LNCaP clone FGC (cell line): ENCODE data around the gene MTRFR.
A peak's percentile ranks its signal among the peaks of the same experiment; 100 is the strongest.

Experiments used
- DNase-seq: peaks from one replicate; pipeline ENCODE4 v3.0.0-alpha.2; 2011; ENCODE audit warnings: low read depth
- H3K4me3 ChIP-seq: 2 replicates; pipeline ENCODE4 v1.5.1; 2011; ENCODE audit warnings: mild to moderate bottlenecking, low read depth, low read length, control low read depth
- CTCF ChIP-seq: IDR thresholded peaks from 2 replicates; pipeline ENCODE4 v1.5.1; 2012; ENCODE audit warnings: mild to moderate bottlenecking; ENCODE audit not compliant: control insufficient read depth, insufficient read depth; ENCODE audit errors: extremely low read depth

MTRFR gene

GRCh38 chr12:123267335-123267920 lies 34.2 kb downstream of the MTRFR start:
- no peak overlapping the region for H3K4me3 ChIP-seq
- DNase-seq: no peak
- no peak for TF ChIP-seq CTCF

DNA sequence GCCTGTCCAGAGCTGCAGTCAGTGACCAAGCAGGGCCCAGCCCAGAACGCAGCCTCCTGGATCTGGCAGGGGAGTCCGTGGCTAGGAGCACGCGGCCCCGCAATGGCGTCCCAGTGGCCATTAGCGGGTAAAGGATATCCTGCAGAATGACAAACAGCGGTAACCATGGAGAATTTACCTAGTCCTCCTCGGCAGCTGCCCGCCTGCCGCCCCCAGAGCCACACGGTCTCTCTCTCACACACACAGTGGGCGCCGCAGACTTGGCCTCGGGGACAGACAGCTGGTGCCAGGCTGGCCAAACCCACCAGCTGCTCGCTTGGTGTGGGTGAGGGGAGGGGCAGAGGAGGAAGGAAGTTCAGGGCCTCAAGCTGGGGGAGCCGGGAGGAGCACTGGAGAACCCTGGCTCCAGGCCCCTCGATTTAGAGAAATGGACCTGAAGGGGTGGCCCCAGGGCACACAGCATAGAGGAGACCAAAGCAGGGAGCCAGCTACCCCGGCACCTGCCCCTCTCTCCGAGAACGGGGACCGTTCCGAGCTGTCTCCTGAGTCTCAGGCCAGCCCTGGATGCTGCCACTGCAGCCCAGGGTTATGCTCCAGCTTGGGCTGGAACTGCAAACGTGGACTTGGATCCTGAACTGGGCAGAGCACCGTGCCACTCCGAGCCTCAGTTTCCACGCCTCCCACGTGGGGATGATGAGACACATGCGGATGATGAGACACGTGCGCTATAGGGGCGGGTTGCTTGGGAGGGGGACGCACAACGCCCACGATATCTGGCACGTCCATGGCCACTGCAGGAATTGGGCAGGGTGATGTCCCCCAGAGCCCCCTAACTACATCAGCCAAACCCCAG lies 35.0 kb downstream of the MTRFR start:
- no peak for DNase-seq
- no peak for TF ChIP-seq CTCF
- no peak overlapping the region for H3K4me3 ChIP-seq

DNA sequence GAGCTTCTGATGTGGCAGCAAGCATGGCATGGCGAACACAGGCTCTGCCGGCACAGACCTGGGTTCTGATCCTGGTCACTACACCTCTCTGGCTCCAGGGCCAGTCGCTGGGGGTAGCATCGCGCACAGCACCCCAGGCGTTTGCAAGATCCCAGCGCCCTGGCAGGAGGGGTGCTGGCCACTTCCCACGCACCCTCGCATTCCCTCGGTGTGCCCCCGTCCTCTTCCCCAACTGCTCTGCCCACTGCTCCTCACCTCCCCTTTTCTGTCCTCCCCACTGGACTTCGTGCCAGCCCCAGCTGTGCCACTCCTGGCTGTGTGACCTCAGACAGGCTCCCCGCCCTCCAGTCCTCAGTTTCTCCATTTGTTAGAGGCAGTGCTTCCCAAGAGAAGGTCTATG lies 35.6 kb downstream of the MTRFR start:
- no peak for TF ChIP-seq CTCF
- no peak for DNase-seq
- no peak overlapping the region for H3K4me3 ChIP-seq

- no peak for DNase-seq
- TF ChIP-seq CTCF: no peak
- H3K4me3 ChIP-seq: peak overlapping the region; percentile 85
These were observed 36.2 kb downstream of the MTRFR start for GRCh38 chr12:123269395-123269892.

DNA sequence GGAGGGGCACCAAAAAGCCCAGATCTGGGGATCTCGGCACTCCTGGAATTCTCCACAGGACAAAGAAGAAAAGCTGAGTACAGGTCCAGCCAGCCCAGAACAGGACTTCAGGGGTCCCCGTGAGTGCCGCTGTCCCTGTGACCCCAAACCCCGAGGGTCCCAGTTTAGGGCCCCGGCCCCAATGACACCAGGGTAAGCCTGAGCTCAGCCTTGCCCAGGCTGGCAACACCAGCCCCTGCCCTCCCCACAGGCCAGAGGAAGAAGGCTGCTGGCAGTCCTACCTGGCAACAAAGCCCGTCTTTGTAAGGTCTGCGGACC lies 36.6 kb downstream of the MTRFR start:
- peak overlapping the region; percentile 85 for H3K4me3 ChIP-seq
- TF ChIP-seq CTCF: no peak
- no peak for DNase-seq

GRCh38 chr12:123270214-123271000 lies 37.2 kb downstream of the MTRFR start:
- DNase-seq: no peak
- H3K4me3 ChIP-seq: peak overlapping the region; percentile 85
- TF ChIP-seq CTCF: no peak
